ENCODE data around the gene STAU1.
A peak's percentile ranks its signal among the peaks of the same experiment; 100 is the strongest.
"Not testable (repeated sequence)": the region's sequence is repeated elsewhere in the genome, so short reads cannot be mapped to it uniquely, and the experiment has no call there.

The STAU1 gene

DNA sequence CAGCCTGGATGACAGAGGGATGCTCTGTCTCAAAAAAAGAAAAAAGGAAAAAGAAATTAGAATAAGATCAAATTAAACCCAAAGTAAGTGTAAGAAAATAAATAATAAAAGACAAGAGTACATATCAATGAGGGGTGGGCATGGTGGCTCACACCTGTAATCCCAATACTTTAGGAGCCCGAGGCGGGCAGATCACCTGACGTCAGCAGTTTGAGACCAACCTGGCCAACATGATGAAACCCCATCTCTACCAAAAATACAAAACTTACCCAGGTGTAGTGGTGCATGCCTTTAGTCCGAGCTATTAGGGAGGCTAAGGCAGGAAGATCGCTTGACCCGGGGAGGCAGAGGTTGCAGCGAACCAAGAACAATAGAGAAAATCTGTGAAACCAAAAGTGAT lies 14.9 kb upstream of the STAU1 start:
- H3K4me3 ChIP-seq, result no peak overlapping the region
- H3K27ac ChIP-seq, result no peak overlapping the region
- no peak for DNase-seq
- TF ChIP-seq, protein P1, sequence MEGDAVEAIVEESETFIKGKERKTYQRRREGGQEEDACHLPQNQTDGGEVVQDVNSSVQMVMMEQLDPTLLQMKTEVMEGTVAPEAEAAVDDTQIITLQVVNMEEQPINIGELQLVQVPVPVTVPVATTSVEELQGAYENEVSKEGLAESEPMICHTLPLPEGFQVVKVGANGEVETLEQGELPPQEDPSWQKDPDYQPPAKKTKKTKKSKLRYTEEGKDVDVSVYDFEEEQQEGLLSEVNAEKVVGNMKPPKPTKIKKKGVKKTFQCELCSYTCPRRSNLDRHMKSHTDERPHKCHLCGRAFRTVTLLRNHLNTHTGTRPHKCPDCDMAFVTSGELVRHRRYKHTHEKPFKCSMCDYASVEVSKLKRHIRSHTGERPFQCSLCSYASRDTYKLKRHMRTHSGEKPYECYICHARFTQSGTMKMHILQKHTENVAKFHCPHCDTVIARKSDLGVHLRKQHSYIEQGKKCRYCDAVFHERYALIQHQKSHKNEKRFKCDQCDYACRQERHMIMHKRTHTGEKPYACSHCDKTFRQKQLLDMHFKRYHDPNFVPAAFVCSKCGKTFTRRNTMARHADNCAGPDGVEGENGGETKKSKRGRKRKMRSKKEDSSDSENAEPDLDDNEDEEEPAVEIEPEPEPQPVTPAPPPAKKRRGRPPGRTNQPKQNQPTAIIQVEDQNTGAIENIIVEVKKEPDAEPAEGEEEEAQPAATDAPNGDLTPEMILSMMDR (IDR thresholded peaks at IDR 0.05), result no peak
- H3K4me1 ChIP-seq, result no peaks in the 10 kb centered on the region
- no peaks in the 10 kb centered on the region for H3K27me3 ChIP-seq
- intact Hi-C loops (cut with DNase I; ENCODE audit: low total_unique reads), result no loop called here
- H3K9me3 ChIP-seq, result no peaks in the 10 kb centered on the region
- H3K36me3 ChIP-seq, result no peaks in the 10 kb centered on the region

DNA sequence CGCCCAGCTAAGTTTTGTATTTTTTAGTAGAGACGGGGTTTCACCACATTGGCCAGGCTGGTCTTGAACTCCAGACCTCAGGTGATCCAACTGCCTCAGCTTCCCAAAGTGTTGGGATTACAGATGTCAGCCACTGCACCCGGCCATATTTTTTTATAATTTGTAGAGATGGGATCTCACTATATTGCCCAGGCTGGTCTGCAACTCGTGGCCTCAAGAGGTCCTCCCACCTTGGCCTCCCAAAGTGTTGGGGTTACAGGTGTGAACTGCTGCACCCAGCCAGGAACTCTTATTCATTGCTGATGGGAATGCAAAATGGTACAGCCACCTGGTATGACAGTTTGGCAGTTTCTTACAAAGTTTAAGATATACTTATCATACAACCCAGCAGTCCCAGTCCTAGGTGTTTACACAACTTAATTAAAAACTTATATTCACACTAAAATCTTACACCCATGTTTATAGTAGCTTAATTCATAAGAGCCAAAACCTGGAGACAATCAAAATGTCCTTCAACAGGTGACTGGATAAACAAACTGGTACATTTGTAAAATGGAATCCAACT lies 11.7 kb upstream of the STAU1 start:
- no peaks in the 10 kb centered on the region for H3K9me3 ChIP-seq
- no peaks in the 10 kb centered on the region for H3K36me3 ChIP-seq
- H3K4me1 ChIP-seq, result no peaks in the 10 kb centered on the region
- TF ChIP-seq, protein P1 (IDR thresholded peaks at IDR 0.05), result no peak
- intact Hi-C loops (cut with DNase I; ENCODE audit: low total_unique reads), result no loop called here
- H3K4me3 ChIP-seq, result no peak overlapping the region
- H3K27me3 ChIP-seq, result no peaks in the 10 kb centered on the region
- no peak for DNase-seq
- no peak overlapping the region for H3K27ac ChIP-seq

DNA sequence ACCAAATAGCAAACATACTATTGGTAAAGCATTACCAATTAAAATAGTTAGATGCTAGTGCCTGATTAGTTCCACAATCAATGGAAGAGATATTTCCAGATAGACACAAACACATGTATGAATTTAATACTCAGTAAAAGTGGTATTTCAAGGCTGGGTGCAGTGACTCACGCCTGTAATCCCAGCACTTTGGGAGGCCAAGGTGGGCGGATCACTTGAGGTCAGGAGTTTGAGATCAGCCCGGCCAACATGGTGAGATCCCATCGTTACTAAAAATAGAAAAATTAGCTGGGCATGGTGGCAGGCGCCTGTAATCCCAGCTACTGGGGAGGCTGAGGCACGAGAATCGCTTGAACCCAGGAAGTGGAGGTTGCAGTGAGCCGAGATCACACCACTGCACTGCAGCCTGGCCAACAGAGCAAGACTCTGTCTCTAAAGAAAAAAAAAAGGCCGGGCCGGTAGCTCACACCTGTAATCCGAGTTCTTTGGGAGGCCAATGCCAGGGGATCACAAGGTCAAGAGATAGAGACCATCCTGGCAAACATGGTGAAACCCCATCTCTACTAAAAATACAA lies 4.9 kb upstream of the STAU1 start:
- H3K4me1 ChIP-seq; DNase-seq; intact Hi-C loops (cut with DNase I; ENCODE audit: low total_unique reads); H3K36me3 ChIP-seq; H3K4me3 ChIP-seq; H3K27me3 ChIP-seq; H3K9me3 ChIP-seq; H3K27ac ChIP-seq: not testable (repeated sequence)

DNA sequence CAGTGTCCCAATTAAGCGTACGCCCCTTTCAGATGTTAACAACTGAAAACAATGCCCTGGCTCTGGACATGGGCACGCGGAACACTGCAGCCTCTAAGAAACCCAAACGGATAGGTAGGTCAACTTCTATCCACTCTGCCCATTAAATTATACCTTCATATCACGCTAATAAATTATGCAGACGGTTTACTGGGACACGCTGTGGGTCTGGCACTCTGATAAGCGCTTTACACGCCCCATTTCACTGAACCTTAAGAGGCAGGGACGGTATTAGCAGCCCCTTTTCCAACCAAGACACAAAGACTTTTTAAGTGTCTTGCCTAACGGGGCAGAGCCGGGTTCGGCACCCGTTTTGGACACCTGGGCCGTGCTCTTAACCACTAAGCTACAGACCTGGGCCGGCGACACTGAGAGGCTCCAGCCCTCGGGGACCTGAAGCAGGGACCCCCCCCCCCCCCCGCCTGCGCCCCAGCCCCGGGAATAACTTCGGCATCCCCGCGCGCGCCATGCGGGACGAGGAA lies 744 bp downstream of the STAU1 start:
- intact Hi-C loops (cut with DNase I; ENCODE audit: low total_unique reads), result loop anchor here (5.0 kb wide), 1 partner anchor 1325 kb away; the partner anchor contains the start of gene PTPN1

DNA sequence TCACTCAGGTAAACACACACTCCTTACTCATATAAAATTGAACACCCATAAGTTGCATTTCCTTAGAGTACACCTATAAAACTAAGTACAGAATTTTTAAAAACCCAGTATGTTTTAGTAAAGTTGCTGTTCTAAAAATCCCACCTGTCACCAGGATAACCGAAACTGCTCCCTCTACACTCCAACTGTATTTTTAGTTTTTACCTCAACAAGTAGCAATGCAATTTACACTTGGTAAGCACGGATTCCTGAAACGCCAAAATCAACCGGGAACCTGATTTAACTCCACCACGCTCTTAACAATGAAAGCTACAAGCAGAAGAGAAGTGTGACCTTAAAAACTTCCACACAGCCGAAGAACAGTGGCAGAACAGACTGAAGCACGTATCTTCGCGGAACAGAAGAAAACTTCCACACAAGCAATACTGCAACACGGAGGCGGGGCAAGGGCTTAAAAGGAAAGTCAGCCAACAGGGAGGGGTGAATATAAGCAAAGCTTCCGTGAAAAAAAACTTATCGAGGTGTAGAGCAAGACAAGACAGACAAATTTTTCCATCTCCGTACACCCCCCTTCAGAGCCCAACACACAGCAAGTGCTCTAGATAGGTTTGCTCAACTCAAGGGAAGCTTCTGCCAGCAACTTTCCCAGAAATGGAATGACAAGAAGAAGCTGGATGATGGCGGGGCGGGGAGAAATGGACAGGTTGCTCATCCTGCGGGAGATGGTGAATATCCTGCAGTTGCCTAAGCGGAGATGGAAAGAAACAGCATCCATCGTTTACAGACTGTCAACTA lies 1.4 kb downstream of the STAU1 start:
- peaks cover 0 to 35% (median 10%) of the 10 kb centered on the region in 4 donors for H3K4me1 ChIP-seq
- no peaks in the 10 kb centered on the region for H3K36me3 ChIP-seq
- peak; percentile 66 to 72 for DNase-seq
- peak overlapping the region; percentile 91 to 93 for H3K27ac ChIP-seq
- intact Hi-C loops (cut with DNase I; ENCODE audit: low total_unique reads), result loop anchor here (5.0 kb wide), 1 partner anchor 1326 kb away; the partner anchor contains the start of gene PTPN1
- TF ChIP-seq, protein P1 (IDR thresholded peaks at IDR 0.05), result no peak
- H3K4me3 ChIP-seq, result peak overlapping the region; percentile 95
- H3K27me3 ChIP-seq, result no peaks in the 10 kb centered on the region
- H3K9me3 ChIP-seq, result no peaks in the 10 kb centered on the region

More for the DNA sequence above, 744 bp downstream of the STAU1 start:
- no peaks in the 10 kb centered on the region for H3K27me3 ChIP-seq
- H3K4me1 ChIP-seq, result peaks cover 0 to 28% (median 10%) of the 10 kb centered on the region in 4 donors
- TF ChIP-seq, protein P1 (IDR thresholded peaks at IDR 0.05), result no peak
- peak overlapping the region; percentile 95 for H3K4me3 ChIP-seq
- peak overlapping the region; percentile 91 to 93 for H3K27ac ChIP-seq
- H3K36me3 ChIP-seq, result no peaks in the 10 kb centered on the region
- no peaks in the 10 kb centered on the region for H3K9me3 ChIP-seq
- DNase-seq, result peak in 1 of 2 donors; percentile 25

Data from tibial artery (tissue), 4 donors.